Esophagus squamous epithelium (tissue), 4 donors: Measurements from ENCODE around the gene NUP88.

ENCODE experiments used
- POLR2A ChIP-seq, 4 donors: fragments of 450-650 bp; IDR thresholded peaks; one replicate each; pipeline ENCODE4 v1.6.1; 2017; ENCODE audit warnings: antibody characterized with exemption in 4 of 4, mild to moderate bottlenecking in 4 of 4, moderate library complexity in 3 of 4
- TF ChIP-seq, protein P1 (sequence below), 6 experiments: fragments of 450-650 bp in 4 of 6; fragments of 200-600 bp in 2 of 6; sonication (generic) in 2 of 6; IDR thresholded peaks; one replicate each; pipeline ENCODE4 v1.5.1; 2016 to 2019; ENCODE audit warnings: antibody characterized with exemption in 6 of 6, mild to moderate bottlenecking in 4 of 6, moderate library complexity in 4 of 6

DNA sequence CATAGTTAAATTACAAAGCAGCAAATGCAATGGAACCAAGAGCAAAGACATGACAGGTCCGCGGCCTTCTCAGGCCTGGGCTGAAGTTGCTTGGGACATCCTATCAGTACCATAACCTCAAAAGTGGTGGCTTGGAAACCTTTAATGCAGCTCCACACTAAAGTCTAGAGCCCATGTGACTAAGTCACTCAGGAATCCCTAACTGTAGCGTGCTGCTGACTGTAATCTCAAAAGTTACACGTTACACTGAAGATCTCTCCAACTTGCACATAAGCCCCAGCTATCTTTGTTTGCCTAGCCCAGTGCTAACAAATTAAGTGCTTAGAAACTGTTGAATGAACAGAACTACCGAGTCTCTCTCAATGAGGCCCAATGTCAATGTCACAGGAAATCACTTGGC, 27.8 kb downstream of the NUP88 start:
- no peak for TF ChIP-seq POLR2A (IDR thresholded peaks at IDR 0.05)
- TF ChIP-seq, protein P1, sequence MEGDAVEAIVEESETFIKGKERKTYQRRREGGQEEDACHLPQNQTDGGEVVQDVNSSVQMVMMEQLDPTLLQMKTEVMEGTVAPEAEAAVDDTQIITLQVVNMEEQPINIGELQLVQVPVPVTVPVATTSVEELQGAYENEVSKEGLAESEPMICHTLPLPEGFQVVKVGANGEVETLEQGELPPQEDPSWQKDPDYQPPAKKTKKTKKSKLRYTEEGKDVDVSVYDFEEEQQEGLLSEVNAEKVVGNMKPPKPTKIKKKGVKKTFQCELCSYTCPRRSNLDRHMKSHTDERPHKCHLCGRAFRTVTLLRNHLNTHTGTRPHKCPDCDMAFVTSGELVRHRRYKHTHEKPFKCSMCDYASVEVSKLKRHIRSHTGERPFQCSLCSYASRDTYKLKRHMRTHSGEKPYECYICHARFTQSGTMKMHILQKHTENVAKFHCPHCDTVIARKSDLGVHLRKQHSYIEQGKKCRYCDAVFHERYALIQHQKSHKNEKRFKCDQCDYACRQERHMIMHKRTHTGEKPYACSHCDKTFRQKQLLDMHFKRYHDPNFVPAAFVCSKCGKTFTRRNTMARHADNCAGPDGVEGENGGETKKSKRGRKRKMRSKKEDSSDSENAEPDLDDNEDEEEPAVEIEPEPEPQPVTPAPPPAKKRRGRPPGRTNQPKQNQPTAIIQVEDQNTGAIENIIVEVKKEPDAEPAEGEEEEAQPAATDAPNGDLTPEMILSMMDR (IDR thresholded peaks at IDR 0.05): no peak
